ENCODE measurements around the gene CYP2W1. TPM values are rescaled to one million over a fixed set of nuclear protein-coding genes. Genes with fewer than 3 reads are reported as not detected.

CYP2W1 gene
- total RNA-seq, 1 experiment from 2014 or later: not detected

DNA sequence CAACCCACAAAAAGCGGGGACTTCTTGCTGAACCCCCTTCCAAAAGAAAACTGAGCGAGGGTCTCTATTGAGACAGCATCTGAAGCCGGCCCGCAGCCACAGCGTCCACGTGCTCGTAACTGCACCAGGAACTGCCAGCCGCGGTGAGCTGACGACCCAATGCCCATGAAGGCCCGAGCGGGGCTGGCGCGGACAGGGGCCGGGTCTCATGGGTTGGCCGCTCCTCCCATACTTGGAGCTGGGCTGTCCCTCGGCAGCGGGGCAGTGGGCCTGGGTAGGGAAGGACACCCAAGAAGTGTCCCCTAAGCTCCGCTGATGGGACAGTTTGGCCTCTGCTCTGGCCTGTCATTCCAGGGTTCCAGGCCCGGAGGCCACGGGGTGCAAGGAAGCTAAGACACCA, 22.3 kb downstream of the CYP2W1 start (continued):
- no peak for TF ChIP-seq FOXP4 (CRISPR knock-in tag; IDR thresholded peaks at IDR 0.05)
- TF ChIP-seq, protein P1, sequence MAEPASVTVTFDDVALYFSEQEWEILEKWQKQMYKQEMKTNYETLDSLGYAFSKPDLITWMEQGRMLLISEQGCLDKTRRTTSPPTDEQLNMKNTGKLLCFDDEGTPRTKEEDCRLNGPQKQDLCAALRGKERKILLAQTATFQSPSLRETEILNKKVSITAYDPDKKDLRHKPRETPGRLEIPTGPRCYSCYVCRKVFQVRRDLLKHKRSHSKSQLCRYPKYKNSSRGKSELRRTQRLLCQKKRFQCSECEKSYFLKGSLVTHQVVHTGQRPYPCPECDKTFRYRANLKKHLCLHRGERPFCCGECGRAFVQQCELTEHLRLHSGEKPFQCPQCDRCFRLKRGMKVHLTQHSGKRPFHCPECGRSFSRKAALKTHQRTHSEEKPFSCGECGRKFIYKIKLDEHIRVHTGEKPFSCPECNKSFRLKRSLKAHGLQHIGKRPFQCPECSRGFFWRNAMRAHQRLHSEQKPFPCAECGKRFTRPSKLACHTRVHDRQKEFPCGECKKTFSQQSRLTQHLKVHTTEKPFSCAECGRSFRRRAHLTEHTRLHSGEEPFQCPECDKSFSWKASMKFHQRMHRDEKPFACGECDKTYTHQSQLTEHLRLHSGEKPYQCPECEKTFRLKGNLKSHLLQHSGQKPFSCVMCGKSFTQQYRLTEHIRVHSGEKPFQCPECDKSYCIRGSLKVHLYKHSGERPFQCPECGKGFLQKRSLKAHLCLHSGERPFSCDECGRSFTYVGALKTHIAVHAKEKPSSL (CRISPR knock-in tag; conservative IDR thresholded peaks at IDR 0.05): no peak
- TF ChIP-seq NR2C2 (CRISPR knock-in tag; IDR thresholded peaks at IDR 0.05): no peak

DNA sequence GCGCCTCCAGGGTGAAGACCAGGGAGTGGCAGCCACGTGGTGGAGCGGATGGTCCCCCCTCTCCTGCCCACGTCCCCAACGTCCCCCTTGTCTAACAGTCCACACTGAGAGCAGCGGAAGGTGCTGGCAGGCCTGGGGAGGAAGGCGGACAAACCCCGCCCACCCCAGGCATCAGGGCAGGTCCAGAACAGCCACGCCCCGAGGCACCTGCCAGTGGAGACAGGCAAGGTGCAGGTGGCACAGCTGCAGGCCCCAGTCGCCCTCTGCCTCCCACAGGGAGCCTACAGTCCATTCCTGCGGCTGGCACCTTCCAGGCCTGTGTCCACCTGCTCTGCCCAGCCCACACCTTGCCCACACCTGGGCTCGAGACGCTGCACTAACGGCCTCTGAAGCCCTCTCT, 24.9 kb downstream of the CYP2W1 start:
- H3K9me3 Mint-ChIP-seq: no peaks in the 10 kb centered on the region
- peaks cover 11% of the 10 kb centered on the region; the same call in 1 of the 2 replicates for H3K36me3 Mint-ChIP-seq
- POLR2A ChIA-PET: no interaction called here
- H3K27me3 Mint-ChIP-seq (ENCODE audit: low read depth): no peaks in the 10 kb centered on the region
- ATAC-seq (no peak), DNase-seq (ENCODE audit: low spot score) (no peak)
- CTCF ChIA-PET: interaction anchor here (1.1 kb wide), 1 partner anchor 15 kb away, joined by 8 read pairs; no protein-coding TSS in a partner anchor
- H3K4me1 Mint-ChIP-seq: no peaks in the 10 kb centered on the region
- H3K4me3 Mint-ChIP-seq: no peak overlapping the region
- no peak overlapping the region for H3K27ac Mint-ChIP-seq
- TF ChIP-seq CREB1 (CRISPR knock-in tag; IDR thresholded peaks at IDR 0.05): no peak
- TF ChIP-seq, protein P2, sequence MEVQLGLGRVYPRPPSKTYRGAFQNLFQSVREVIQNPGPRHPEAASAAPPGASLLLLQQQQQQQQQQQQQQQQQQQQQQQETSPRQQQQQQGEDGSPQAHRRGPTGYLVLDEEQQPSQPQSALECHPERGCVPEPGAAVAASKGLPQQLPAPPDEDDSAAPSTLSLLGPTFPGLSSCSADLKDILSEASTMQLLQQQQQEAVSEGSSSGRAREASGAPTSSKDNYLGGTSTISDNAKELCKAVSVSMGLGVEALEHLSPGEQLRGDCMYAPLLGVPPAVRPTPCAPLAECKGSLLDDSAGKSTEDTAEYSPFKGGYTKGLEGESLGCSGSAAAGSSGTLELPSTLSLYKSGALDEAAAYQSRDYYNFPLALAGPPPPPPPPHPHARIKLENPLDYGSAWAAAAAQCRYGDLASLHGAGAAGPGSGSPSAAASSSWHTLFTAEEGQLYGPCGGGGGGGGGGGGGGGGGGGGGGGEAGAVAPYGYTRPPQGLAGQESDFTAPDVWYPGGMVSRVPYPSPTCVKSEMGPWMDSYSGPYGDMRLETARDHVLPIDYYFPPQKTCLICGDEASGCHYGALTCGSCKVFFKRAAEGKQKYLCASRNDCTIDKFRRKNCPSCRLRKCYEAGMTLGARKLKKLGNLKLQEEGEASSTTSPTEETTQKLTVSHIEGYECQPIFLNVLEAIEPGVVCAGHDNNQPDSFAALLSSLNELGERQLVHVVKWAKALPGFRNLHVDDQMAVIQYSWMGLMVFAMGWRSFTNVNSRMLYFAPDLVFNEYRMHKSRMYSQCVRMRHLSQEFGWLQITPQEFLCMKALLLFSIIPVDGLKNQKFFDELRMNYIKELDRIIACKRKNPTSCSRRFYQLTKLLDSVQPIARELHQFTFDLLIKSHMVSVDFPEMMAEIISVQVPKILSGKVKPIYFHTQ (CRISPR knock-in tag; IDR thresholded peaks at IDR 0.05): no peak
- TF ChIP-seq GTF2I (CRISPR knock-in tag; conservative IDR thresholded peaks at IDR 0.05): no peak
- no peak for TF ChIP-seq MXD4 (CRISPR knock-in tag; IDR thresholded peaks at IDR 0.05; ENCODE audit: borderline replicate concordance)
- no peak for TF ChIP-seq ZNF396 (CRISPR knock-in tag; IDR thresholded peaks at IDR 0.05; ENCODE audit: borderline replicate concordance)
- TF ChIP-seq ZNF219 (CRISPR knock-in tag; IDR thresholded peaks at IDR 0.05; ENCODE audit: borderline replicate concordance): no peak
- TF ChIP-seq ATF3 (CRISPR knock-in tag; conservative IDR thresholded peaks at IDR 0.05): no peak
- TF ChIP-seq, protein P3, sequence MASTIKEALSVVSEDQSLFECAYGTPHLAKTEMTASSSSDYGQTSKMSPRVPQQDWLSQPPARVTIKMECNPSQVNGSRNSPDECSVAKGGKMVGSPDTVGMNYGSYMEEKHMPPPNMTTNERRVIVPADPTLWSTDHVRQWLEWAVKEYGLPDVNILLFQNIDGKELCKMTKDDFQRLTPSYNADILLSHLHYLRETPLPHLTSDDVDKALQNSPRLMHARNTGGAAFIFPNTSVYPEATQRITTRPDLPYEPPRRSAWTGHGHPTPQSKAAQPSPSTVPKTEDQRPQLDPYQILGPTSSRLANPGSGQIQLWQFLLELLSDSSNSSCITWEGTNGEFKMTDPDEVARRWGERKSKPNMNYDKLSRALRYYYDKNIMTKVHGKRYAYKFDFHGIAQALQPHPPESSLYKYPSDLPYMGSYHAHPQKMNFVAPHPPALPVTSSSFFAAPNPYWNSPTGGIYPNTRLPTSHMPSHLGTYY (CRISPR knock-in tag; IDR thresholded peaks at IDR 0.05): no peak

DNA sequence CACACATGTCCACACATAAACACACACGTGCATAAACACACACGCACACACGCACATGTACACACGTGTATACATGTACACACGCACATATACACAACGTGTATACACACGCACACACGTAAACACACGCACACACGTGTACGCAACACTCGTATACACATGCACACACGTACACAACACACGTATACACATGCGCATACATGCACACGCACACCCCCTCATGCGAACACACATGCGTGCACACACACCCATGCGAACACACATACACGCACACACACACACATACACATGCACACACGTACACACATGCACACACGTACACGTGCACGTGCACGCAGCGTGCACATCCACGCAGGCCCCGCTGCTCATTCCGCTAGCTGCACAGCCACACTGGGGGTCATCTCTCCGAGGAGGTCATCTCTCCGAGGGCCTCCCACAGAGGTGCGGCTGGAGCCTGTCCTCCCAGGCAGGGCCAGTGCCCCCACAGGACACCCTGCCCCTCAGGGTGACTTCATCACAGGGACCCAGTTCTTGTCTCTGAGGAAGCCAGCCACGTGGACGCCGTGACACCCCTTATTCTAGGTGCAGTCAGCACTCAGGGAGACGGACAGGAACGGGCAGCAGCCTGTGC, 25.9 kb downstream of the CYP2W1 start:
- no peaks in the 10 kb centered on the region for H3K4me1 Mint-ChIP-seq
- ChIA-PET CTCF (interaction anchor here (1.1 kb wide), 1 partner anchor 15 kb away, joined by 8 read pairs; no protein-coding TSS in a partner anchor), POLR2A (no interaction called here)
- H3K4me3 Mint-ChIP-seq: no peak overlapping the region
- no peaks in the 10 kb centered on the region for H3K27me3 Mint-ChIP-seq (ENCODE audit: low read depth)
- DNase-seq (ENCODE audit: low spot score) (no peak), ATAC-seq (no peak)
- peaks cover 11% of the 10 kb centered on the region; the same call in 1 of the 2 replicates for H3K36me3 Mint-ChIP-seq
- H3K27ac Mint-ChIP-seq: peak overlapping the region; percentile 36; the same call in 1 of the 2 replicates
- H3K9me3 Mint-ChIP-seq: no peaks in the 10 kb centered on the region
- TF ChIP-seq FOXK1 (CRISPR knock-in tag; IDR thresholded peaks at IDR 0.05) (no peak), TEAD4 (CRISPR knock-in tag; IDR thresholded peaks at IDR 0.05) (no peak), ZBTB21 (CRISPR knock-in tag; IDR thresholded peaks at IDR 0.05; ENCODE audit: borderline replicate concordance) (no peak), EMX1 (CRISPR knock-in tag; IDR thresholded peaks at IDR 0.05) (no peak), CBFB (CRISPR knock-in tag; IDR thresholded peaks at IDR 0.05; ENCODE audit: low read depth) (no peak), ZNF416 (CRISPR knock-in tag; IDR thresholded peaks at IDR 0.05) (no peak), ARID4B (CRISPR knock-in tag; IDR thresholded peaks at IDR 0.05; ENCODE audit: borderline replicate concordance) (no peak)
- TF ChIP-seq, protein P3 (CRISPR knock-in tag; IDR thresholded peaks at IDR 0.05): no peak
